Measurements from ENCODE around the gene MYO3A. TPM values are rescaled to one million over a fixed set of nuclear protein-coding genes. Genes with fewer than 3 reads are reported as not detected.

The MYO3A gene
- total and polyA plus RNA-seq, 2 donors (not counting 1 experiment from before 2014, with no cell fraction given): not detected

DNA sequence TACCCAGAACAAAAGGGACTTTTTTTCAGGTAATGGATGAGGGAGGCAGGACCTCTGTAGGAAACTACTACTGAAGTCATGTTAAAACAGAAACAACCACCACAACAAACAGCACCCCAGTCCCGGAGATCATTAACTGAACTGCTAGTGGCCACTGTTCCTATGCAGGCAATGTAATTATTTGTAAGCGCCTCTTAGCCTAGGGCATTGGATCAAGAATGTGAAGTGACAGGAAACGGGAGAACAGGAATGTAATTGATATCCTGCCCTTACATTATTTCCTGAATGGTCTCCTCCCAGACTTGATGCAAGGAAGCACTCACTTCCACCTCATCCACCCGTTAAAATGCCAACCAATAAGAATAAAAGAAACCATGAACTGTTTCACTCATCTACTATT is 265.8 kb downstream of the MYO3A start:
- no peaks in the 10 kb centered on the region for H3K9me3 ChIP-seq (ENCODE audit: control insufficient read depth, insufficient read depth, low read depth, low read length)
- H3K79me2 ChIP-seq (ENCODE audit: control insufficient read depth, insufficient read depth, low read length): no peaks in the 10 kb centered on the region
- H4K20me1 ChIP-seq (ENCODE audit: control insufficient read depth, extremely low read depth, insufficient read depth, low read length): no peaks in the 10 kb centered on the region
- no peaks in the 10 kb centered on the region for H3K4me1 ChIP-seq (ENCODE audit: control insufficient read depth, extremely low read depth, insufficient read depth, low read length)
- no peaks in the 10 kb centered on the region for H3K27me3 ChIP-seq (ENCODE audit: control insufficient read depth, insufficient read depth, low read length)
- H3K4me2 ChIP-seq (ENCODE audit: extremely low read depth, insufficient read depth, low read length): no peak overlapping the region
- TF ChIP-seq EZH2 (IDR thresholded peaks at IDR 0.05; ENCODE audit: low read length, missing control alignments): no peak
- no peak for TF ChIP-seq CTCF (conservative IDR thresholded peaks at IDR 0.05 in 1 of 2, IDR thresholded peaks at IDR 0.05 in 1 of 2; ENCODE audit: low read depth in 1 of 2, low read length in 2 of 2)
- H3K36me3 ChIP-seq (ENCODE audit: control insufficient read depth, insufficient read depth, low read length): no peaks in the 10 kb centered on the region
- no peak for DNase-seq (ENCODE audit: low read depth in 2 of 2)
- H3K4me3 ChIP-seq (replicated peaks in 1 of 4; ENCODE audit: control extremely low read depth in 1 of 4, insufficient read depth in 1 of 4, low read depth in 3 of 4, low read length in 4 of 4): no peak overlapping the region
- no peak overlapping the region for H2AFZ ChIP-seq (ENCODE audit: low read length)
- no peak overlapping the region for H3K27ac ChIP-seq (ENCODE audit: insufficient read depth, low read length)
- no peak overlapping the region for H3K9ac ChIP-seq (ENCODE audit: insufficient read depth, low read length)

GRCh38 chr10:26205223-26205622 is 271.2 kb downstream of the MYO3A start:
- H4K20me1 ChIP-seq (ENCODE audit: control insufficient read depth, extremely low read depth, insufficient read depth, low read length): no peaks in the 10 kb centered on the region
- no peak for TF ChIP-seq EZH2 (IDR thresholded peaks at IDR 0.05; ENCODE audit: low read length, missing control alignments)
- TF ChIP-seq CTCF (conservative IDR thresholded peaks at IDR 0.05 in 1 of 2, IDR thresholded peaks at IDR 0.05 in 1 of 2; ENCODE audit: low read depth in 1 of 2, low read length in 2 of 2): no peak
- no peaks in the 10 kb centered on the region for H3K27me3 ChIP-seq (ENCODE audit: control insufficient read depth, insufficient read depth, low read length)
- H3K9me3 ChIP-seq (ENCODE audit: control insufficient read depth, insufficient read depth, low read depth, low read length): no peaks in the 10 kb centered on the region
- H3K4me2 ChIP-seq (ENCODE audit: extremely low read depth, insufficient read depth, low read length): no peak overlapping the region
- no peaks in the 10 kb centered on the region for H3K4me1 ChIP-seq (ENCODE audit: control insufficient read depth, extremely low read depth, insufficient read depth, low read length)
- no peaks in the 10 kb centered on the region for H3K36me3 ChIP-seq (ENCODE audit: control insufficient read depth, insufficient read depth, low read length)
- H3K4me3 ChIP-seq (replicated peaks in 1 of 4; ENCODE audit: control extremely low read depth in 1 of 4, insufficient read depth in 1 of 4, low read depth in 3 of 4, low read length in 4 of 4): no peak overlapping the region
- H2AFZ ChIP-seq (ENCODE audit: low read length): no peak overlapping the region
- no peak overlapping the region for H3K9ac ChIP-seq (ENCODE audit: insufficient read depth, low read length)
- H3K27ac ChIP-seq (ENCODE audit: insufficient read depth, low read length): no peak overlapping the region
- no peak for DNase-seq (ENCODE audit: low read depth in 2 of 2)
- H3K79me2 ChIP-seq (ENCODE audit: control insufficient read depth, insufficient read depth, low read length): no peaks in the 10 kb centered on the region

GRCh38 chr10:26211781-26212444 is 277.9 kb downstream of the MYO3A start:
- TF ChIP-seq CTCF (conservative IDR thresholded peaks at IDR 0.05 in 1 of 2, IDR thresholded peaks at IDR 0.05 in 1 of 2; ENCODE audit: low read depth in 1 of 2, low read length in 2 of 2) (no peak), EZH2 (IDR thresholded peaks at IDR 0.05; ENCODE audit: low read length, missing control alignments) (no peak)
- Histone ChIP-seq H3K4me3 (replicated peaks in 1 of 4; ENCODE audit: control extremely low read depth in 1 of 4, insufficient read depth in 1 of 4, low read depth in 3 of 4, low read length in 4 of 4) (no peak overlapping the region), H2AFZ (ENCODE audit: low read length) (no peak overlapping the region)

More at GRCh38 chr10:26211781-26212444, 277.9 kb downstream of the MYO3A start:
- Histone ChIP-seq H3K9me3 (ENCODE audit: control insufficient read depth, insufficient read depth, low read depth, low read length) (no peaks in the 10 kb centered on the region), H3K27ac (ENCODE audit: insufficient read depth, low read length) (no peak overlapping the region), H3K9ac (ENCODE audit: insufficient read depth, low read length) (no peak overlapping the region), H3K4me1 (ENCODE audit: control insufficient read depth, extremely low read depth, insufficient read depth, low read length) (no peaks in the 10 kb centered on the region), H3K27me3 (ENCODE audit: control insufficient read depth, insufficient read depth, low read length) (peaks cover 4% of the 10 kb centered on the region), H3K79me2 (ENCODE audit: control insufficient read depth, insufficient read depth, low read length) (no peaks in the 10 kb centered on the region), H3K36me3 (ENCODE audit: control insufficient read depth, insufficient read depth, low read length) (no peaks in the 10 kb centered on the region), H4K20me1 (ENCODE audit: control insufficient read depth, extremely low read depth, insufficient read depth, low read length) (no peaks in the 10 kb centered on the region), H3K4me2 (ENCODE audit: extremely low read depth, insufficient read depth, low read length) (no peak overlapping the region)
- no peak for DNase-seq (ENCODE audit: low read depth in 2 of 2)

Data from fibroblast of lung (primary cell).